ENCODE results near the gene MRPL12. TPM values are rescaled to one million over a fixed set of nuclear protein-coding genes. Genes with fewer than 3 reads are reported as not detected.
A peak's percentile ranks its signal among the peaks of the same experiment; 100 is the strongest.

Gene MRPL12
- total RNA-seq, 1 experiment from 2014 or later = 140 TPM

DNA sequence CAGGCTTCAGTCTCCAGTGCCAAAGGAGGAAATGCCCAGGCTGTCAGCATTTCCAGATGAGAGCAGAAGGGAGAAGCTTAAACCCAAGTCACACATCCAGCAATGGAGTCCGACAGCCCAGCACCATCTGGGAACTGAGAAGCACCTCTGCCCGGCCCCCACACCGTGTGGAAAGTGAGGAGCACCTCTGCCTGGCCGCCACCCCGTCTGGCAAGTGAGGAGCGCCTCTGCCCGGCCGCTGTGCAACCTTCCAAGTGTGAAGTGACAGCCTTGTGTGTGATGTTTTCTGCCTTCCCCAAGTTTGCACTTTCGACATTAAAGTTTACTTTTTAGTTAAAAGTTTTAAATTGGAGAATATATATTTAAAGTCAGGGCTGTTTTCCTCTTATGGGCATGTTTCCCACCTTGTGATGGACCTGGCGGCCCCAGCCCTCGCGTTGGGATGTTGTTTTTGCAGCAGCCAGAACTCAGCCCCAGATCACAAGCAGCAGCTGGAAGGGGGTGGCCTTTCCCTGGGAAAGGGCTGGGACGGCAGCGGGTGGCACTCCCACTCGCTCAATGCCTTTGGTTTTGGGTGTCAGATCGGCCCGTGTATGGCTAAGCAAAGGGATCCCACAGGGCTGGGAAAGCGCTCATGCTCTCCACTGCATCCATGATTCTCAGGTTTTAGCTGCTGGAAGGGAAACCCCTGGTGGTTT is 29.5 kb upstream of the MRPL12 start:
- Mint-ChIP-seq H3K4me1 (peaks cover 0 to 2% of the 10 kb centered on the region in 2 experiments; a peak in 1 of 4 replicates), H3K4me3 (no peak overlapping the region), H3K36me3 (ENCODE audit: insufficient read depth in 1 of 3, low read depth in 3 of 3) (peaks cover 31 to 59% (median 55%) of the 10 kb centered on the region in 3 experiments; a peak in 6 of 7 replicates), H3K9me3 (no peaks in the 10 kb centered on the region), H3K27me3 (ENCODE audit: low read depth) (no peaks in the 10 kb centered on the region; the same call in 1 of the 2 replicates), H3K27ac (peak overlapping the region in 1 of 3 experiments; percentile 84; a peak in 1 of 7 replicates)
- H3K79me1 ChIP-seq (ENCODE audit: insufficient read depth, low read depth, low read length, poor library complexity, severe bottlenecking) = peaks cover 6% of the 10 kb centered on the region
- H3K23ac ChIP-seq (ENCODE audit: insufficient read length, low read depth, low read length) = no peak overlapping the region
- H2BK15ac ChIP-seq (ENCODE audit: low read depth, low read length) = no peak overlapping the region
- no peaks in the 10 kb centered on the region for H3K27me3 ChIP-seq (ENCODE audit: insufficient read depth, low read length)
- H3K56ac ChIP-seq (ENCODE audit: insufficient read length, low read depth, low read length) = no peak overlapping the region
- H3K4me2 ChIP-seq (ENCODE audit: insufficient read depth, insufficient read length, low read length) = no peak overlapping the region
- no peaks in the 10 kb centered on the region for H3K9me3 ChIP-seq (ENCODE audit: control insufficient read depth, low read depth, low read length)
- no CpG with 5 or more reads among the region's 18 CpGs for WGBS (ENCODE audit: extremely low coverage, insufficient read length, low lambda C conversion rate)
- H2BK20ac ChIP-seq (ENCODE audit: low read depth, low read length, poor library complexity, severe bottlenecking) = no peak overlapping the region
- H3K27ac ChIP-seq (ENCODE audit: insufficient read length, low read depth, low read length) = no peak overlapping the region
- no peak overlapping the region for H2AK5ac ChIP-seq (ENCODE audit: insufficient read length, low read length)
- no peak for DNase-seq
- no peaks in the 10 kb centered on the region for H3K4me1 ChIP-seq (ENCODE audit: insufficient read depth, low read length)
- no peak overlapping the region for H3K4ac ChIP-seq (ENCODE audit: low read depth, low read length)
- H2BK12ac ChIP-seq (ENCODE audit: insufficient read length, low read depth, low read length) = no peak overlapping the region
- no peak for TF ChIP-seq CTCF (conservative IDR thresholded peaks at IDR 0.05)
- no peak overlapping the region for H2BK120ac ChIP-seq (ENCODE audit: low read depth, low read length, poor library complexity, severe bottlenecking)
- H3K23me2 ChIP-seq (ENCODE audit: insufficient read length, low read depth, low read length, poor library complexity, severe bottlenecking) = no peaks in the 10 kb centered on the region
- H2AFZ ChIP-seq (ENCODE audit: low read length) = no peak overlapping the region
- no peak overlapping the region for H4K5ac ChIP-seq (ENCODE audit: insufficient read length, low read depth, low read length)
- H4K20me1 ChIP-seq (ENCODE audit: control insufficient read depth, insufficient read depth, insufficient read length) = no peaks in the 10 kb centered on the region
- H3K14ac ChIP-seq (ENCODE audit: insufficient read depth, low read length) = no peak overlapping the region
- no peak overlapping the region for H3K18ac ChIP-seq (ENCODE audit: insufficient read length, low read depth, low read length)
- H3K9ac ChIP-seq (ENCODE audit: extremely low read depth, insufficient read length, low read length) = no peak overlapping the region
- H4K8ac ChIP-seq (replicated peaks; ENCODE audit: insufficient read length, low read depth, low read length) = no peak overlapping the region
- no peaks in the 10 kb centered on the region for H3K79me2 ChIP-seq (ENCODE audit: insufficient read depth, low read length)
- no peak overlapping the region for H4K91ac ChIP-seq (ENCODE audit: insufficient read length, low read depth, low read length)
- H2BK5ac ChIP-seq (ENCODE audit: insufficient read length, low read length) = no peak overlapping the region
- no peak overlapping the region for H3T11ph ChIP-seq (ENCODE audit: low read length)

Data from H9 (cell line).